ENCODE results near the gene MS4A8. TPM values are rescaled to one million over a fixed set of nuclear protein-coding genes. Genes with fewer than 3 reads are reported as not detected.
"Not testable (repeated sequence)": the region's sequence is repeated elsewhere in the genome, so short reads cannot be mapped to it uniquely, and the experiment has no call there.

Gene MS4A8
- total RNA-seq, 1 experiment from 2014 or later = not detected

DNA sequence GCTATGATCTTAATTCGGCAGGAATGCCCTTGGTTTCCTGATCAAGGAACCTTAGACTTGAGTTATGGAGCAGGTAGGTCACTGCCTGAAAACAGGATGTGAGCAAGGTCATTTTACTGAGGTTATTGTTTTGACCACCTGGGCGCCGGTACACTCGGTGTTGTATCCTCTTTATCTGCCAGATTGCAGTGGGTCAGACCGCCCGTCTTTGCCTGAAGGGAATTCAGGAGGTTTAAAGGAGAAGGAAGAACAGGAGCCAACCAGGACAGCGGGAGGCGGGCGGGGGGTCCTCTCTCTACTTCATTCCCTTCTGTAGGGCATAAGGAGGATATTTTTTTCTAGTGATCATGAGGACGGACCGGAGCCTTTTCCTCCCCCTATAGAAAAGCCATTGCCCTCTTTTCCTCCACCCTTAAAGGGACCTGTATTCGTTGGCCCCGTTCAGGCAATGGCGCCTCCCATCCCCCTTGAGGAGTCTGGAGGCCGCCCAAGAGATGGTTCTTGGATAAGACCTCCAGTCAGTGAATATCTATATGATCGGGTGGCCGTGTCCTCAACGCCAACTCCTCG is 57.9 kb downstream of the MS4A8 start:
- DNase-seq (ENCODE audit: low read depth) = no peak
- in situ Hi-C loops (cut with HindIII; ENCODE audit: low pct_unique_long_range_greater_than_20kb, low sequenced_read_pairs) = no loop called here

DNA sequence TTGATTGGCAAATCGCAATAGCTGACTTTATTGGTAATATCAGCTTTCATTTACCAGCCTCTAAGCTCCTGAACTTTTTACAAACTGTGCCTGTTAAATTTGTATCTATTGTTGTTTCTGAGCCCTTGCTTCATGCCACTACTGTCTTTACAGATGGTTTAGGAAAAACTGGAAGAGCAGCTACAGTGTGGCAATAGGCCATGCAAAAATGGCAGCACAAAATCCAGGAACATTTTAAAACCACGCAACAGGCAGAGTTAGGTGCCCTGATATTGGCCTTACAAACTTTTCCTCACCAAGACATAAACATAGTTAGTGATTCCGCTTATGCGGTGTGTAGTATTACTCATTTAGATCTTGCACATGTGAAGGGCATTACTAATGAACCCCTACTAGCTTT is 59.3 kb downstream of the MS4A8 start:
- in situ Hi-C loops (cut with HindIII; ENCODE audit: low pct_unique_long_range_greater_than_20kb, low sequenced_read_pairs); DNase-seq (ENCODE audit: low read depth): not testable (repeated sequence)

- DNase-seq (ENCODE audit: low read depth); in situ Hi-C loops (cut with HindIII; ENCODE audit: low pct_unique_long_range_greater_than_20kb, low sequenced_read_pairs): not testable (repeated sequence)
These were observed 60.2 kb downstream of the MS4A8 start for GRCh38 chr11:60759438-60760225.

GRCh38 chr11:60761436-60762190 is 62.2 kb downstream of the MS4A8 start:
- in situ Hi-C loops (cut with HindIII; ENCODE audit: low pct_unique_long_range_greater_than_20kb, low sequenced_read_pairs) = no loop called here
- DNase-seq (ENCODE audit: low read depth) = no peak

- in situ Hi-C loops (cut with HindIII; ENCODE audit: low pct_unique_long_range_greater_than_20kb, low sequenced_read_pairs) = no loop called here
- no peak for DNase-seq (ENCODE audit: low read depth)
These were observed 63.7 kb downstream of the MS4A8 start for GRCh38 chr11:60762851-60763691.

DNA sequence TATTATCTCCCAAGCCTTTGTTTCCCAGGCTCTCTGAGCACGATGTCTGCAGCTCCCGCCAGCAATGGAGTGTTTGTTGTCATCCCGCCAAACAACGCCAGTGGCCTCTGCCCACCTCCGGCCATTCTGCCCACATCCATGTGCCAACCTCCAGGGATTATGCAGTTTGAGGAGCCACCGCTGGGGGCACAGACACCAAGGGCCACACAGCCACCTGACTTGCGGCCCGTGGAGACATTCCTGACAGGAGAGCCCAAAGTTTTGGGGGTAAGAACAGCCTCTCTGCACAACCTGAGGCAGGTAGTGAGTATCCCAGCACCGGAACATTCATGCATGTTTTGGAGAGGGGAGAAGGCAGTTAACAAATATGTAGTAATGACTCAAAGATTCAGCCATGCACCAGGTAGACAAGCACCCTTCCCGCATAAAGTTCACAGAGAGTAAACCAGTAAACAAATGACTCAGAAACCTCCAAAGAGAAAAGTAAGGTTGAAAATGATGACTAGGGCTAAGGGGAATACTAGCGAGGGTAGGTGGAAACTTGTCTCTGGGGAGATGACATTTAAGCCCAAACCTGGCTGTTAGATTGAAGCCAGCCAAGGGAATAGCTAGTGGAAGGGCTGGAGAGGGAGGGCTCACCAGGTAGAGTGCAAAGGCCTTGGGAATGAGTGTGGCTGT is 64.4 kb downstream of the MS4A8 start:
- in situ Hi-C loops (cut with HindIII; ENCODE audit: low pct_unique_long_range_greater_than_20kb, low sequenced_read_pairs) = no loop called here
- no peak for DNase-seq (ENCODE audit: low read depth)

GRCh38 chr11:60764879-60765278 is 65.5 kb downstream of the MS4A8 start:
- DNase-seq (ENCODE audit: low read depth) = no peak
- in situ Hi-C loops (cut with HindIII; ENCODE audit: low pct_unique_long_range_greater_than_20kb, low sequenced_read_pairs) = no loop called here

DNA sequence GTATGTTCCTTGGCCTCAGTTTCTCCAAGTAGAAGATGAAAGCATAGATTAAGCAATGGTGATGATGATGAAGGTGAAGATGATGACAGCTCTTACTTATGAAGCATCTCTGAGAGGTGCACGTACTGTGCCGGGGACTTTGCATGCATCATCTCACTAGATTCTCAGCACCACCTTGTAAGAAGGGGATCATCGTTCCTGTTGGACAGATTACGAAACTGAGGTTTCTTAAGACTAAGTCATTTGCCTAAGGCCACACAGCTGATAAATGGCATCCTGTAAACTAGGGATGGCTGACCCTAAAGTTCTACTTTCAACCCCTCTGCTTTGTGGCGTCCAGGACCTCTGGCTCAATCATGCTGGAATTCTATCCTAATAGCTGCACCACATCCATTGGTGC is 65.9 kb downstream of the MS4A8 start:
- in situ Hi-C loops (cut with HindIII; ENCODE audit: low pct_unique_long_range_greater_than_20kb, low sequenced_read_pairs) = no loop called here
- DNase-seq (ENCODE audit: low read depth) = no peak

Other genes with a start within 250 kb of the MS4A8 start
- gene MS4A1, start 243.8 kb upstream of the MS4A8 start, total RNA-seq (2014; rRNA removed; shearing (Covaris generic); ENCODE audit: low replicate concordance) = not detected in 2 replicates
- gene MS4A12, start 206.8 kb upstream of the MS4A8 start, total RNA-seq (2014; rRNA removed; shearing (Covaris generic); ENCODE audit: low replicate concordance) = not detected in 2 replicates
- gene MS4A13, start 184.2 kb upstream of the MS4A8 start, total RNA-seq (2014; rRNA removed; shearing (Covaris generic); ENCODE audit: low replicate concordance) = not detected in 2 replicates
- gene MS4A18, start 25.1 kb downstream of the MS4A8 start, total RNA-seq (2014; rRNA removed; shearing (Covaris generic); ENCODE audit: low replicate concordance) = not detected in 2 replicates
- not detected in 2 replicates for gene MS4A15, start 57.3 kb downstream of the MS4A8 start, total RNA-seq (2014; rRNA removed; shearing (Covaris generic); ENCODE audit: low replicate concordance)
- not detected in 2 replicates for gene MS4A10, start 85.7 kb downstream of the MS4A8 start, total RNA-seq (2014; rRNA removed; shearing (Covaris generic); ENCODE audit: low replicate concordance)
- gene CCDC86, start 142.5 kb downstream of the MS4A8 start, total RNA-seq (2014; rRNA removed; shearing (Covaris generic); ENCODE audit: low replicate concordance) = 6.7 and 7.3 TPM in 2 replicates
- gene PTGDR2, start 156.3 kb downstream of the MS4A8 start, total RNA-seq (2014; rRNA removed; shearing (Covaris generic); ENCODE audit: low replicate concordance) = not detected in 2 replicates
- not detected in 2 replicates for gene ZP1, start 167.9 kb downstream of the MS4A8 start, total RNA-seq (2014; rRNA removed; shearing (Covaris generic); ENCODE audit: low replicate concordance)
- gene PRPF19, start 207.0 kb downstream of the MS4A8 start, total RNA-seq (2014; rRNA removed; shearing (Covaris generic); ENCODE audit: low replicate concordance) = 51.1 and 79.3 TPM in 2 replicates
- 10.2 and 18.2 TPM in 2 replicates for gene TMEM109, start 214.5 kb downstream of the MS4A8 start, total RNA-seq (2014; rRNA removed; shearing (Covaris generic); ENCODE audit: low replicate concordance)
- gene TMEM132A, start 224.8 kb downstream of the MS4A8 start, total RNA-seq (2014; rRNA removed; shearing (Covaris generic); ENCODE audit: low replicate concordance) = 33.6 and 36.7 TPM in 2 replicates